GM23248 (cell line): Measurements from ENCODE around the gene CHRNG.

Experiments used
- EZH2 ChIP-seq: fragments of 200-600 bp; sonication (generic); IDR thresholded peaks from 2 replicates; pipeline ENCODE4 v1.6.1; 2018; ENCODE audit warnings: antibody characterized with exemption, mild to moderate bottlenecking; ENCODE audit not compliant: insufficient read depth, poor library complexity, severe bottlenecking
- EZH2phosphoT487 ChIP-seq: fragments of 200-600 bp; sonication (generic); IDR thresholded peaks from 2 replicates; pipeline ENCODE4 v1.6.1; 2018; ENCODE audit warnings: antibody characterized with exemption, moderate library complexity, mild to moderate bottlenecking, low read depth; ENCODE audit not compliant: insufficient read depth

- no peak for TF ChIP-seq EZH2
- TF ChIP-seq EZH2phosphoT487 = no peak
Measured at GRCh38 chr2:232521098-232521497, 18.4 kb upstream of the CHRNG start.
